Measurements from ENCODE around the gene HK1. TPM values are rescaled to one million over a fixed set of nuclear protein-coding genes. Genes with fewer than 3 reads are reported as not detected.

The HK1 gene
- total RNA-seq, 4 donors from 2014 or later, result 119 to 142 (median 141) TPM

DNA sequence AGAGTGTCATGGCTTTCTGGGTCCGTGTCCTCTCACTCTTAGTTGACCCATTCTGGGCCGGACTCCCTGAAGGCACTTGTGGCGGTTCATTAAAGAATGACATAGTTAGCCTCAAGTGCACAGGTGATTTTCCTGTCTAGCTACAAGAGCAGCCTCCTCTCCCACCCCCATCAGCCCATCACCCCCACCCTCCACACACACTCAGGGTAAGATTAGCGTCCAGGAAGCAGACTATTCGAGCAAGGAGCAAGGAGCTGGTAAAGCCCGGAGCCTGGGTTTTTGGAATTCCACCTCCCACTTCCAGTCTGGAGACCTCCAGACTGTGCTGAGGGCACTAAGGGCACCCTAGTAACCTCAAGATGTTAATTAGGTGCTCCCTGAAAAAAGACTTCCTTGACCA is 98.9 kb downstream of the HK1 start:
- H3K4me1 ChIP-seq, result peaks cover 56% of the 10 kb centered on the region
- DNase-seq (ENCODE audit: low spot score in 2 of 2), result no peak
- peak overlapping the region; percentile 83 for H3K27ac ChIP-seq
- no peak overlapping the region for H3K4me3 ChIP-seq
- H3K36me3 ChIP-seq, result peaks cover 59% of the 10 kb centered on the region
- H3K9me3 ChIP-seq, result no peaks in the 10 kb centered on the region
- H3K27me3 ChIP-seq, result no peaks in the 10 kb centered on the region
- WGBS, result 71% methylated on average over 6 of the region's 6 CpGs
- TF ChIP-seq POLR2AphosphoS5 (IDR thresholded peaks at IDR 0.05), result no peak
- no peak for TF ChIP-seq POLR2A (IDR thresholded peaks at IDR 0.05)

DNA sequence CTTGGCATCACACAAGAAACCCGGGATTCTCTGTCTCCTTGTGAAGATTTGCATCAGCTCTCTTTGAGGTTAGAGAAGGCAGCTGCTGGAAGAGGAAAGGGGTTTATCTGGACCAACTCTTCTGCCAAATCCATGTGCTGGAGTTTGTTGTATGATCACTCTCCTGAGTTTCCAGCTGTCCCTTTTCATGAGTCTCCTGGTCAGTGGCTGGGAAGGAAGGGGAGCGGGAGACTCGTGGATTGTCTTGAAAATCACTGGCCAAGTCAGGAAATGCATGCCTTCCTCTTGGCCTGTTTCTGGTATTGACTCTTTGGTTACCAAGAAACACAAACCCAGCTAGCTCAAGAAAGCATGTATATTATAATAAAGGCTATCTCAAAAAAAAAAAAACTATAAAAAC is 99.6 kb downstream of the HK1 start:
- Histone ChIP-seq H3K27me3 (no peaks in the 10 kb centered on the region), H3K27ac (no peak overlapping the region), H3K9me3 (no peaks in the 10 kb centered on the region), H3K4me3 (no peak overlapping the region), H3K4me1 (peaks cover 60% of the 10 kb centered on the region), H3K36me3 (peaks cover 65% of the 10 kb centered on the region)
- WGBS, result 38% methylated on average over 3 of the region's 3 CpGs
- no peak for TF ChIP-seq POLR2A (IDR thresholded peaks at IDR 0.05)
- DNase-seq (ENCODE audit: low spot score in 2 of 2), result no peak

GRCh38 chr10:69379800-69380199 is 101.5 kb downstream of the HK1 start:
- no peaks in the 10 kb centered on the region for H3K9me3 ChIP-seq
- WGBS, result 96% methylated on average over 16 of the region's 16 CpGs
- no peak for DNase-seq (ENCODE audit: low spot score in 2 of 2)
- peaks cover 60% of the 10 kb centered on the region for H3K4me1 ChIP-seq
- H3K36me3 ChIP-seq, result peaks cover 73% of the 10 kb centered on the region
- H3K27me3 ChIP-seq, result no peaks in the 10 kb centered on the region
- TF ChIP-seq, protein P1, sequence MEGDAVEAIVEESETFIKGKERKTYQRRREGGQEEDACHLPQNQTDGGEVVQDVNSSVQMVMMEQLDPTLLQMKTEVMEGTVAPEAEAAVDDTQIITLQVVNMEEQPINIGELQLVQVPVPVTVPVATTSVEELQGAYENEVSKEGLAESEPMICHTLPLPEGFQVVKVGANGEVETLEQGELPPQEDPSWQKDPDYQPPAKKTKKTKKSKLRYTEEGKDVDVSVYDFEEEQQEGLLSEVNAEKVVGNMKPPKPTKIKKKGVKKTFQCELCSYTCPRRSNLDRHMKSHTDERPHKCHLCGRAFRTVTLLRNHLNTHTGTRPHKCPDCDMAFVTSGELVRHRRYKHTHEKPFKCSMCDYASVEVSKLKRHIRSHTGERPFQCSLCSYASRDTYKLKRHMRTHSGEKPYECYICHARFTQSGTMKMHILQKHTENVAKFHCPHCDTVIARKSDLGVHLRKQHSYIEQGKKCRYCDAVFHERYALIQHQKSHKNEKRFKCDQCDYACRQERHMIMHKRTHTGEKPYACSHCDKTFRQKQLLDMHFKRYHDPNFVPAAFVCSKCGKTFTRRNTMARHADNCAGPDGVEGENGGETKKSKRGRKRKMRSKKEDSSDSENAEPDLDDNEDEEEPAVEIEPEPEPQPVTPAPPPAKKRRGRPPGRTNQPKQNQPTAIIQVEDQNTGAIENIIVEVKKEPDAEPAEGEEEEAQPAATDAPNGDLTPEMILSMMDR (IDR thresholded peaks at IDR 0.05), result no peak
- TF ChIP-seq POLR2AphosphoS5 (IDR thresholded peaks at IDR 0.05) (no peak), POLR2A (IDR thresholded peaks at IDR 0.05) (no peak), EP300 (IDR thresholded peaks at IDR 0.05) (no peak)
- no peak overlapping the region for H3K27ac ChIP-seq
- H3K4me3 ChIP-seq, result no peak overlapping the region

DNA sequence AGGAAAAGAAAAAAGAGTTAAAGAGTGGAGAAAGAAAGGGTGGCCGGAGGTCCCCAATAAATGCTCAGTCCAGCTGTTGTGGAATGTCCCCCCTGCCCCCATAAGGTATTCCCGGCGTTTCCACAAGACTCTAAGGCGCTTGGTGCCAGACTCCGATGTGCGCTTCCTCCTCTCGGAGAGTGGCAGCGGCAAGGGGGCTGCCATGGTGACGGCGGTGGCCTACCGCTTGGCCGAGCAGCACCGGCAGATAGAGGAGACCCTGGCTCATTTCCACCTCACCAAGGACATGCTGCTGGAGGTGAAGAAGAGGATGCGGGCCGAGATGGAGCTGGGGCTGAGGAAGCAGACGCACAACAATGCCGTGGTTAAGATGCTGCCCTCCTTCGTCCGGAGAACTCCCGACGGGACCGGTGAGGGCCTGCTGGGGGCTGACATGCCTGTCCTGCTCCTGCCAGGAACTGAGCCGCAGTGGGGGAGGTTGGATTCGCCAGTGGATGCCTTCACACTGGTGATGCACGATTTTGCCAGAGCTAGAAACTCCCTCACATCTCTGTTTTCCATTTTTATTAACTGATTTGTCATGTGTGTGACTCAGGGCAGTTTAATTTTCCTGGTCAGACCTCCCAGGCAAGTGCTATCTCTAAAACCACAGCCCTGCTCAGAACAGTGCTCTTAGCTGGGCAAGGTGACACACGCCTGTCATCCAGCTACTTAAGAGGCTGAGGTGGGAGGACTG is 104.3 kb downstream of the HK1 start:
- TF ChIP-seq EP300 (IDR thresholded peaks at IDR 0.05), result no peak
- no peak for TF ChIP-seq POLR2A (IDR thresholded peaks at IDR 0.05)
- TF ChIP-seq, protein P1 (IDR thresholded peaks at IDR 0.05), result no peak
- Histone ChIP-seq H3K4me1 (peaks cover 55% of the 10 kb centered on the region), H3K36me3 (peaks cover 80% of the 10 kb centered on the region), H3K9me3 (no peaks in the 10 kb centered on the region), H3K27ac (peak overlapping the region; percentile 72), H3K4me3 (no peak overlapping the region), H3K27me3 (no peaks in the 10 kb centered on the region)
- DNase-seq (ENCODE audit: low spot score in 2 of 2), result no peak
- WGBS, result 79% methylated on average over 20 of the region's 26 CpGs

DNA sequence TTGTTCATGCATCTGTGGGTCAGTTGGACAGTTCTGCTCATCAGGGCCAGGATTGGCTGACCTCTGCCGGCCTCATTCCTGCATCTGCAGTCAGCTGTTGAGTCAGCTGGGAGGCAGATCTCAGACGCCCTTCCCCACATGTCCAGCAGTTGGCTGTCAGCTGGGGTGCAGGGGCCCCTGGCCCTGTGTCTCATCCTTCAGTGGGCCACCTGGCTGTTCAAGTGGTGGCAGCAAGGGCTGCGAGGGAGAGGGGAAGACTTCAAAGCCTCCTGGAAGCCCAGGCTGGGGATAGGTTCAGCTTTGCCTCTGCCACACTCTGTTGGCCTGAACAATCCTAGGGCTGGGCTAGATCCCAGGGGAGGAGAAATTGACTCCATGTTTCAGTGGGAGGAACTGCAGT is 105.3 kb downstream of the HK1 start:
- TF ChIP-seq, protein P1 (IDR thresholded peaks at IDR 0.05), result no peak
- TF ChIP-seq POLR2AphosphoS5 (IDR thresholded peaks at IDR 0.05) (no peak), POLR2A (IDR thresholded peaks at IDR 0.05) (no peak), EP300 (IDR thresholded peaks at IDR 0.05) (no peak)
- WGBS, result 52% methylated on average over 3 of the region's 3 CpGs
- no peaks in the 10 kb centered on the region for H3K27me3 ChIP-seq
- peaks cover 77% of the 10 kb centered on the region for H3K36me3 ChIP-seq
- no peak for DNase-seq (ENCODE audit: low spot score in 2 of 2)
- H3K9me3 ChIP-seq, result no peaks in the 10 kb centered on the region
- no peak overlapping the region for H3K4me3 ChIP-seq
- peaks cover 50% of the 10 kb centered on the region for H3K4me1 ChIP-seq
- peak overlapping the region; percentile 72 for H3K27ac ChIP-seq

- Histone ChIP-seq H3K4me3 (no peak overlapping the region), H3K27me3 (no peaks in the 10 kb centered on the region), H3K27ac (peak overlapping the region; percentile 72), H3K9me3 (no peaks in the 10 kb centered on the region), H3K4me1 (peaks cover 51% of the 10 kb centered on the region), H3K36me3 (peaks cover 80% of the 10 kb centered on the region)
- no peak for TF ChIP-seq POLR2A (IDR thresholded peaks at IDR 0.05)
- TF ChIP-seq, protein P1 (IDR thresholded peaks at IDR 0.05), result no peak
- no peak for TF ChIP-seq POLR2AphosphoS5 (IDR thresholded peaks at IDR 0.05)
- no peak for TF ChIP-seq EP300 (IDR thresholded peaks at IDR 0.05)
- 77% methylated on average over 10 of the region's 10 CpGs for WGBS
- DNase-seq (ENCODE audit: low spot score in 2 of 2), result no peak
These were observed 106.0 kb downstream of the HK1 start for GRCh38 chr10:69384320-69384719.

All from suprapubic skin (tissue), 4 donors.